Breast epithelium (tissue), 4 donors: ENCODE data around the gene IGFBP1. TPM values are rescaled to one million over a fixed set of nuclear protein-coding genes. Genes with fewer than 3 reads are reported as not detected.

Source experiments
- DNase-seq, 2 donors: peaks; one replicate each; pipeline ENCODE4 v3.0.0-alpha.2; 2019; ENCODE audit warnings: low spot score in 2 of 2
- H3K27ac ChIP-seq, 2 donors: fragments of 200-600 bp; sonication (generic) in 1 of 2; one replicate each; pipeline ENCODE4 v1.5.1; 2016 to 2019; ENCODE audit warnings: mild to moderate bottlenecking in 1 of 2
- H3K27me3 ChIP-seq, 2 donors: fragments of 200-600 bp; sonication (generic) in 1 of 2; one replicate each; pipeline versions ENCODE4 v1.5.1 to v1.6.0; 2017 to 2019; ENCODE audit warnings: control low read depth in 1 of 2, mild to moderate bottlenecking in 1 of 2
- H3K36me3 ChIP-seq: fragments of 200-600 bp; one replicate; pipeline ENCODE4 v1.5.1; 2019
- H3K4me1 ChIP-seq, 2 donors: fragments of 200-600 bp; sonication (generic); one replicate each; pipeline ENCODE4 v1.5.1; 2016 to 2019; ENCODE audit warnings: control low read depth in 1 of 2
- H3K4me3 ChIP-seq, 3 donors: fragments of 200-600 bp; sonication (generic); 1 replicate in 2 of 3; 2 replicates in 1 of 3; pipeline ENCODE4 v1.5.1; 2016 to 2019; ENCODE audit warnings: mild to moderate bottlenecking in 3 of 3, moderate library complexity in 2 of 3
- H3K9me3 ChIP-seq, 2 donors: fragments of 200-600 bp; sonication (generic) in 1 of 2; one replicate each; pipeline ENCODE4 v1.5.1; 2016 to 2019; ENCODE audit warnings: control low read depth in 1 of 2
- POLR2A ChIP-seq: fragments of 450-650 bp; IDR thresholded peaks from one replicate; pipeline ENCODE4 v1.6.1; 2016; ENCODE audit warnings: antibody characterized with exemption, mild to moderate bottlenecking, moderate library complexity
- POLR2AphosphoS5 ChIP-seq, 3 donors: sonication (generic); formaldehyde crosslinking; IDR thresholded peaks; one replicate each; pipeline ENCODE4 v1.6.1; 2017; ENCODE audit warnings: antibody characterized with exemption in 3 of 3
- intact Hi-C: fragments of 100-400 bp; cut with DNase I; formaldehyde crosslinking; loops from one replicate; pipeline ENCODE4 v1.15.1; 2023; ENCODE audit warnings: low total_unique reads
- total RNA-seq, 3 donors: library from RNA; depleted of rRNA; stranded (reverse); fragments of >200 nt; gene quantifications; one replicate each; pipeline ENCODE4 v1.1.0, GENCODE V29; 2016
- TF ChIP-seq, protein P1 (sequence below), 3 donors: fragments of 450-650 bp; IDR thresholded peaks; one replicate each; pipeline ENCODE4 v1.5.1; 2016 to 2017; ENCODE audit warnings: antibody characterized with exemption in 3 of 3, mild to moderate bottlenecking in 3 of 3, moderate library complexity in 3 of 3

The IGFBP1 gene
- total RNA-seq, 3 donors from 2014 or later: 0.98 to 1.3 TPM; not detected in 1

DNA sequence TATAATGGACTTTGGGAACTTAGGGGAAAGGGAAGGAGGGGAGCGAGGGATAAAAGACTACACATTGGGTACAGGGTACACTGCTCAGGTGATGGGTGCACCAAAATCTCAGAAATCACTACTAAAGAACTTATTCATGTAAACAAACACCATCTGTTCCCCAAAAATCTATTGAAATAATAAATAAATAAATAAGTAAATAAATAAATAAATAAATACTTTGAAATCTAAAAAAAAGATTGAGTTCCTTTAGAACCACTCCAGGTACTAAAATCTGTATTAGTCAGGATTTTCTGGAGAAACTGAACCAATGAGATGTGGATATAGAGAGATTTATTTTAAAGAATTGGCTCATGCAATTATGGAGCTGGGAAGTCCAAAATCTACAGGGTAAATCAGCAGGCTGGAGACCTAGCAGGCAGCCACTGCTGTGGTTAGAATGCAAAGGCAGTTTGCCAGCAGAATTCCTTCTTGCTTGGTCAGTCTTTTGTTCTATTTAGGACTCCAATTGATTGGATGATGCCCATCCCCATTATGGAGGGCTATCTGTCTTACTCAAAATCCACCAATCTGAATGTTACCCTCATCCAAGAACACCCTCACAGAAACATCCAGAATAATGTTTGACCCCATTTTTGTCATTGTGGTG lies 8.9 kb downstream of the IGFBP1 start:
- no peak for DNase-seq
- TF ChIP-seq POLR2AphosphoS5 (IDR thresholded peaks at IDR 0.05): no peak
- no peak for TF ChIP-seq POLR2A
- TF ChIP-seq, protein P1, sequence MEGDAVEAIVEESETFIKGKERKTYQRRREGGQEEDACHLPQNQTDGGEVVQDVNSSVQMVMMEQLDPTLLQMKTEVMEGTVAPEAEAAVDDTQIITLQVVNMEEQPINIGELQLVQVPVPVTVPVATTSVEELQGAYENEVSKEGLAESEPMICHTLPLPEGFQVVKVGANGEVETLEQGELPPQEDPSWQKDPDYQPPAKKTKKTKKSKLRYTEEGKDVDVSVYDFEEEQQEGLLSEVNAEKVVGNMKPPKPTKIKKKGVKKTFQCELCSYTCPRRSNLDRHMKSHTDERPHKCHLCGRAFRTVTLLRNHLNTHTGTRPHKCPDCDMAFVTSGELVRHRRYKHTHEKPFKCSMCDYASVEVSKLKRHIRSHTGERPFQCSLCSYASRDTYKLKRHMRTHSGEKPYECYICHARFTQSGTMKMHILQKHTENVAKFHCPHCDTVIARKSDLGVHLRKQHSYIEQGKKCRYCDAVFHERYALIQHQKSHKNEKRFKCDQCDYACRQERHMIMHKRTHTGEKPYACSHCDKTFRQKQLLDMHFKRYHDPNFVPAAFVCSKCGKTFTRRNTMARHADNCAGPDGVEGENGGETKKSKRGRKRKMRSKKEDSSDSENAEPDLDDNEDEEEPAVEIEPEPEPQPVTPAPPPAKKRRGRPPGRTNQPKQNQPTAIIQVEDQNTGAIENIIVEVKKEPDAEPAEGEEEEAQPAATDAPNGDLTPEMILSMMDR (IDR thresholded peaks at IDR 0.05): no peak
- intact Hi-C loops: no loop called here

DNA sequence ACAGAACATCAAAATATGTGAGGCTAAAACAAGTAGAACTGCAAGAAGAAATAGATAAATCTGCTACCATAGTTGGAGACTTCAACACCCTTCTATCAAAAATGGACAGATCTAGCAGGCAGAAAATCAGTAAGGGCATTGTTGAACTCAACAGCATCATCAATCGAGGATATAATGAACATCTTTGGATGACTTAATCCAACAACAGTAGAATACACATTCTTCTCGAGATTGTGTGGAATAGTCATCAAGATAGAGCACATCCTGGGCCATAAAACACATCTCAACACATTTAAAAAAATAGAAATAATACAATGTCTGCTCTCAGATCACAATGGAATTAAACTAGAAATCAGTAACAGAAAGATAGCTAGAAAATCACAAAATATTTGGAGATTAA lies 9.9 kb downstream of the IGFBP1 start:
- Histone ChIP-seq H3K9me3 (no peaks in the 10 kb centered on the region), H3K4me3 (no peak overlapping the region), H3K4me1 (no peaks in the 10 kb centered on the region), H3K27me3 (no peaks in the 10 kb centered on the region), H3K36me3 (no peaks in the 10 kb centered on the region), H3K27ac (no peak overlapping the region)
- no peak for DNase-seq
- intact Hi-C loops: no loop called here
- TF ChIP-seq, protein P1 (IDR thresholded peaks at IDR 0.05): no peak
- TF ChIP-seq POLR2A (no peak), POLR2AphosphoS5 (IDR thresholded peaks at IDR 0.05) (no peak)

More for the DNA sequence above, 8.9 kb downstream of the IGFBP1 start:
- H3K27me3 ChIP-seq: no peaks in the 10 kb centered on the region
- no peak overlapping the region for H3K4me3 ChIP-seq
- no peaks in the 10 kb centered on the region for H3K4me1 ChIP-seq
- H3K27ac ChIP-seq: no peak overlapping the region
- no peaks in the 10 kb centered on the region for H3K9me3 ChIP-seq
- no peaks in the 10 kb centered on the region for H3K36me3 ChIP-seq

DNA sequence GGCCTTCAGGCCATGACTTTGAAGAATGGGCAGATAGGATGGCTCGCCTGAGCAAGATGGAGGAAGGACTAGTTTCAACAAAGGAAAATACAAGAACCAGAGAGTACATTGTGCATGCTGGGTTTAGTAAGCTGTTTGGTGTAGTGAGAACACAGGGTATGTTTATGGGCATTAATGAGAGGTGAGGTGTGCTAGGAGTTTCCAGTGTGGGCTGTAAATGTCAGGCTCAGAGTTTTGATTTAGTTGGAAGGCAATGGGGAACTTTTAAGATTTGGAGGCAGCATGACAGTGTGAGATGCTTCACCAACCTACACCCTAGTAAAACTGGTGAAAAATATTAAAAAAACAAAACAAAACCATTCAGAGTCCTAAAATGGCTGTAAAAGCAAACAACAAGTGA lies 13.3 kb downstream of the IGFBP1 start:
- H3K27ac ChIP-seq: no peak overlapping the region
- H3K9me3 ChIP-seq: no peaks in the 10 kb centered on the region
- DNase-seq: no peak
- no peaks in the 10 kb centered on the region for H3K27me3 ChIP-seq
- no peaks in the 10 kb centered on the region for H3K36me3 ChIP-seq
- no peaks in the 10 kb centered on the region for H3K4me1 ChIP-seq
- no peak overlapping the region for H3K4me3 ChIP-seq
- TF ChIP-seq, protein P1 (IDR thresholded peaks at IDR 0.05): no peak
- TF ChIP-seq POLR2AphosphoS5 (IDR thresholded peaks at IDR 0.05) (no peak), POLR2A (no peak)
- intact Hi-C loops: no loop called here

DNA sequence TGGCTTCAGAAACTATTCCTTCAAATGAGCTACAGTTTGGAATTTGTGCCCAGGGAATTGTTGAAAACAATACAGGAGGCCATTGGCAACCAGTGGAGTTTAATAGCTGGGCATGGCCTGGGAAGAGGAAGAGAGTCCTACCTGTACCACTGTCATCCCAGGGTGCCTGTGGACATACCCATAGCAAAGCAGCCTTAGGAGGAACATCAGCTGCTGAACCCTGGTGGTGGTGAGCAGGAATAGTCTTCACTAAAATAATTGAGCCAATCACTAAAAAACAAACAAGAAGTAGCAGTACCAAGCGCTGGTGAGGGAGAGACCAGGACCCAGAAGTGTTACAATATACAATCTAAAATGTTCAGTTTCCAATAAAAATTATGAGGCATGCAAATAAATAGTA lies 14.5 kb downstream of the IGFBP1 start:
- no peak overlapping the region for H3K27ac ChIP-seq
- H3K36me3 ChIP-seq: no peaks in the 10 kb centered on the region
- no peak overlapping the region for H3K4me3 ChIP-seq
- TF ChIP-seq, protein P1 (IDR thresholded peaks at IDR 0.05): no peak
- TF ChIP-seq POLR2AphosphoS5 (IDR thresholded peaks at IDR 0.05): no peak
- no peak for TF ChIP-seq POLR2A
- H3K9me3 ChIP-seq: no peaks in the 10 kb centered on the region
- H3K4me1 ChIP-seq: no peaks in the 10 kb centered on the region
- H3K27me3 ChIP-seq: no peaks in the 10 kb centered on the region
- intact Hi-C loops: no loop called here
- DNase-seq: no peak

DNA sequence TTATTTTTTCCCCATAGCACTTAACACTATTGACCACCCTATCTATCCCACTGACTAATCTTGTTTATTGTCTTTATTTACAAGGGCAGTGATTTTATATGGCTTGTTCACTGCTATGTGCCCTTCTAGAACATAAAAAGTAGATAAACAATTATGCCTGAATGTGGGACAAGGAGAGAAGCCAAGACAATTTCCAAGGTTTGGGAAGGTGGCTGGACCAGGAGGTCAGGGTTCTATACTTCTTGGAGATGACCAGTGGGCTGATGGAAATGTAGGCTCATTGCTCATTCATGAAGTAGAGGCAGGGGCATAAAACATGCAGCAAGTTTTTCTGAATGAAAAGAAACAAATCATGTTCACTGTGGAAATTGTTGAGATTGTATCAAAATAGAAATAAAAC lies 21.3 kb downstream of the IGFBP1 start:
- Histone ChIP-seq H3K27ac (no peak overlapping the region), H3K36me3 (no peaks in the 10 kb centered on the region), H3K4me3 (no peak overlapping the region), H3K27me3 (no peaks in the 10 kb centered on the region), H3K4me1 (no peaks in the 10 kb centered on the region), H3K9me3 (no peaks in the 10 kb centered on the region)
- intact Hi-C loops: no loop called here
- TF ChIP-seq POLR2A: no peak
- TF ChIP-seq, protein P1 (IDR thresholded peaks at IDR 0.05): no peak
- TF ChIP-seq POLR2AphosphoS5 (IDR thresholded peaks at IDR 0.05): no peak
- DNase-seq: no peak
